DND-41 (cell line): ENCODE measurements around the gene BSCL2.
"Not testable (repeated sequence)": the region's sequence is repeated elsewhere in the genome, so short reads cannot be mapped to it uniquely, and the experiment has no call there.

ENCODE experiments used
- ATAC-seq: fragments of 200-7000 bp; cut with Tn5 transposase; 3 replicates; pipeline ENCODE4 v1.9.1; 2021; ENCODE audit warnings: low read depth; ENCODE audit not compliant: insufficient read depth
- DNase-seq: peaks from one replicate; pipeline ENCODE4 v3.0.0-alpha.2; 2020
- H2AFZ ChIP-seq: 2 replicates; pipeline ENCODE4 v1.6.0; 2012; ENCODE audit warnings: low read depth, low read length
- H3K27ac ChIP-seq: 2 replicates; pipeline ENCODE4 v1.5.1; 2012; ENCODE audit warnings: low read length, inconsistent platforms
- H3K27me3 ChIP-seq: fragments of 200-600 bp; sonication (generic); 2 replicates; pipeline ENCODE4 v1.6.0; 2012; ENCODE audit warnings: low read length, mild to moderate bottlenecking, inconsistent platforms; ENCODE audit not compliant: insufficient read depth, poor library complexity
- H3K36me3 ChIP-seq: 2 replicates; pipeline ENCODE4 v1.5.1; 2012; ENCODE audit warnings: low read length, inconsistent platforms; ENCODE audit not compliant: insufficient read depth
- H3K4me1 ChIP-seq: 2 replicates; pipeline ENCODE4 v1.5.1; 2012; ENCODE audit warnings: mild to moderate bottlenecking, low read length; ENCODE audit not compliant: insufficient read depth
- H3K4me2 ChIP-seq: 2 replicates; pipeline ENCODE4 v1.6.0; 2012; ENCODE audit warnings: mild to moderate bottlenecking, moderate library complexity, low read length, inconsistent platforms; ENCODE audit not compliant: insufficient read depth
- H3K4me3 ChIP-seq, 2 experiments: fragments of 200-600 bp in 1 of 2; shearing (Covaris generic) in 1 of 2; 2 replicates each; pipeline ENCODE4 v1.5.1; 2012 to 2016; ENCODE audit warnings: inconsistent platforms in 2 of 2, low read length in 2 of 2, mild to moderate bottlenecking in 2 of 2, low read depth in 1 of 2, moderate library complexity in 1 of 2
- H3K79me2 ChIP-seq: 2 replicates; pipeline ENCODE4 v1.6.0; 2012; ENCODE audit warnings: low read length, inconsistent platforms; ENCODE audit not compliant: insufficient read depth
- H3K9ac ChIP-seq: 2 replicates; pipeline ENCODE4 v1.6.0; 2012; ENCODE audit warnings: low read depth, mild to moderate bottlenecking, inconsistent platforms, low read length, moderate library complexity
- H3K9me3 ChIP-seq: 2 replicates; pipeline ENCODE4 v1.5.1; 2012; ENCODE audit warnings: low read length, moderate library complexity, mild to moderate bottlenecking, inconsistent platforms; ENCODE audit not compliant: insufficient read depth, severe bottlenecking
- H4K20me1 ChIP-seq: 2 replicates; pipeline ENCODE4 v1.6.0; 2012; ENCODE audit warnings: low read length; ENCODE audit not compliant: insufficient read depth
- EZH2 ChIP-seq: IDR thresholded peaks from 3 replicates; pipeline ENCODE4 v1.6.1; 2012; ENCODE audit warnings: borderline replicate concordance, low read depth, mild to moderate bottlenecking, moderate library complexity, low read length, inconsistent platforms; ENCODE audit not compliant: severe bottlenecking
- TF ChIP-seq, protein P1 (sequence below): IDR thresholded peaks from 2 replicates; pipeline ENCODE4 v1.5.1; 2012; ENCODE audit warnings: borderline replicate concordance, low read length, moderate library complexity, mild to moderate bottlenecking; ENCODE audit not compliant: poor library complexity, severe bottlenecking; ENCODE audit errors: extremely low read depth

BSCL2 gene

DNA sequence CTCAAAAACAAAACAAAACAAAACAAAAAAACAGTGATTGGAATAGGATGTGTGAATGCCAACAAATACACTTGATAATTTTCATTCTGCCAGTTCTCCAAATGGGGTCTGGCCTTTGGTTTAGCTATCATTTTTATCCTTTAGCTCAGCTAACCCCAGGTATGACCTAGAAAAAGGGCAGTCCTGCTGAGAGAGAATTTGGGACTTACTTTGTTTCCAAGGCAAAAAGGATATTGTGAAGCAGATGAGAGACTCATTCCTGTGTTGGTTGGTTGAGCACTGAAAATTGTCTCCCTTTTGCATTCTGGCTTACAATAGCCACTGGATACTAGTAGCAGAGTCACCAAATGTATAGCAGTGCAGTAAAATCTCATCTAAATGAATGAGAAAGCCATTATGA is 30.0 kb upstream of the BSCL2 start:
- ATAC-seq = no peak

DNA sequence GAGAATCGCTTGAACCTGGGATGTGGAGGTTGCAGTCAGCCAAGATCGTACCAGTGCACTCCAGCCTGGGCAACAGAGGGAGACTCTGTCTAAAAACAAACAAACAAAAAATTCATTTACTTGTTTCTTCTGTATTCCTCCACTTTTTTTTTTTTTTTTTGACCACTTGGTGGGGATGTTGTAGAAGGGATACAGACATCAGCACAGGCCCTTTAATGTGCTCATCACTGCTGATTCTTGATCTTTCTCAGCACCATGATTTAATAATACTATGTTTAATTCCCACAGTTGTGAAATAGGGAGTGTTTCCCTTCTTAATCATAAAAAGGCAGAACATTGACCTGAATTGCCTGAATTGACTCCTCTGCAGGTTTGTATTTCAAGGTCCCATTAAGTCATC is 25.6 kb upstream of the BSCL2 start:
- no peak overlapping the region for H3K4me2 ChIP-seq
- H2AFZ ChIP-seq = no peak overlapping the region
- H3K9ac ChIP-seq = no peak overlapping the region
- no peak for ATAC-seq
- peaks cover 21% of the 10 kb centered on the region for H3K4me1 ChIP-seq
- H3K36me3 ChIP-seq = peaks cover 56% of the 10 kb centered on the region
- DNase-seq = no peak
- H3K27me3 ChIP-seq = no peaks in the 10 kb centered on the region
- H3K79me2 ChIP-seq = peaks cover 59% of the 10 kb centered on the region
- TF ChIP-seq, protein P1, sequence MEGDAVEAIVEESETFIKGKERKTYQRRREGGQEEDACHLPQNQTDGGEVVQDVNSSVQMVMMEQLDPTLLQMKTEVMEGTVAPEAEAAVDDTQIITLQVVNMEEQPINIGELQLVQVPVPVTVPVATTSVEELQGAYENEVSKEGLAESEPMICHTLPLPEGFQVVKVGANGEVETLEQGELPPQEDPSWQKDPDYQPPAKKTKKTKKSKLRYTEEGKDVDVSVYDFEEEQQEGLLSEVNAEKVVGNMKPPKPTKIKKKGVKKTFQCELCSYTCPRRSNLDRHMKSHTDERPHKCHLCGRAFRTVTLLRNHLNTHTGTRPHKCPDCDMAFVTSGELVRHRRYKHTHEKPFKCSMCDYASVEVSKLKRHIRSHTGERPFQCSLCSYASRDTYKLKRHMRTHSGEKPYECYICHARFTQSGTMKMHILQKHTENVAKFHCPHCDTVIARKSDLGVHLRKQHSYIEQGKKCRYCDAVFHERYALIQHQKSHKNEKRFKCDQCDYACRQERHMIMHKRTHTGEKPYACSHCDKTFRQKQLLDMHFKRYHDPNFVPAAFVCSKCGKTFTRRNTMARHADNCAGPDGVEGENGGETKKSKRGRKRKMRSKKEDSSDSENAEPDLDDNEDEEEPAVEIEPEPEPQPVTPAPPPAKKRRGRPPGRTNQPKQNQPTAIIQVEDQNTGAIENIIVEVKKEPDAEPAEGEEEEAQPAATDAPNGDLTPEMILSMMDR = peak; percentile 35
- TF ChIP-seq EZH2 = no peak
- H4K20me1 ChIP-seq = peaks cover 3% of the 10 kb centered on the region; the same call in 1 of the 2 replicates
- no peak overlapping the region for H3K4me3 ChIP-seq
- no peaks in the 10 kb centered on the region for H3K9me3 ChIP-seq
- no peak overlapping the region for H3K27ac ChIP-seq

More for the DNA sequence above, 30.0 kb upstream of the BSCL2 start:
- H4K20me1 ChIP-seq = no peaks in the 10 kb centered on the region
- H3K27ac ChIP-seq = no peak overlapping the region
- no peak for TF ChIP-seq EZH2
- TF ChIP-seq, protein P1 = no peak
- peaks cover 21% of the 10 kb centered on the region for H3K79me2 ChIP-seq
- H3K36me3 ChIP-seq = peaks cover 66% of the 10 kb centered on the region
- no peaks in the 10 kb centered on the region for H3K4me1 ChIP-seq
- DNase-seq = no peak
- no peak overlapping the region for H3K4me3 ChIP-seq
- no peaks in the 10 kb centered on the region for H3K27me3 ChIP-seq
- no peak overlapping the region for H3K9ac ChIP-seq
- H2AFZ ChIP-seq = no peak overlapping the region
- no peaks in the 10 kb centered on the region for H3K9me3 ChIP-seq
- no peak overlapping the region for H3K4me2 ChIP-seq

DNA sequence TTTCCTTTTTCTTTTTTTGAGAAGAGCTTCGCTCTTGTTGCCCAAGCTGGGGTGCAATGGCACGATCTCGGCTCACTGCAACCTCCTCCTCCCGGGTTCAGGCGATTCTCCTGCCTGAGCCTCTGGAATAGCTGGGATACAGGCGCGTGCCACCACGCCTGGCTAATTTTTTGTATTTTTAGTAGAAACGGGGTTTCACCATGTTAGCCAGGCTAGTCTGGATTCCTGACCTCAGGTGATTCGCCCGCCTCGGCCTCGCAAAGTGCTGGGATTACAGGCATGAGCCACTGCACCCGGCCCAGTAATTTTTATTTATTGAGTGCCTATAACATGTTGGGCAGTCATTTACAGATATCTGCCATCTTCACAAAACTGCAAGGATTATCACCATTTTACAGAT is 22.9 kb upstream of the BSCL2 start:
- peaks cover 76% of the 10 kb centered on the region for H3K79me2 ChIP-seq
- not testable (repeated sequence) for H3K27me3 ChIP-seq, H3K9me3 ChIP-seq, DNase-seq, H2AFZ ChIP-seq, ATAC-seq
- H3K4me1 ChIP-seq = peaks cover 30% of the 10 kb centered on the region
- H3K9ac ChIP-seq = peak overlapping the region; percentile 94
- peak overlapping the region; percentile 65 for H3K4me2 ChIP-seq
- peak overlapping the region; percentile 53; the same call in 1 of the 2 replicates for H3K27ac ChIP-seq
- peaks cover 19% of the 10 kb centered on the region for H4K20me1 ChIP-seq
- H3K4me3 ChIP-seq = peak overlapping the region; percentile 13 to 74; a peak in 3 of 4 replicates
- peaks cover 51% of the 10 kb centered on the region for H3K36me3 ChIP-seq

DNA sequence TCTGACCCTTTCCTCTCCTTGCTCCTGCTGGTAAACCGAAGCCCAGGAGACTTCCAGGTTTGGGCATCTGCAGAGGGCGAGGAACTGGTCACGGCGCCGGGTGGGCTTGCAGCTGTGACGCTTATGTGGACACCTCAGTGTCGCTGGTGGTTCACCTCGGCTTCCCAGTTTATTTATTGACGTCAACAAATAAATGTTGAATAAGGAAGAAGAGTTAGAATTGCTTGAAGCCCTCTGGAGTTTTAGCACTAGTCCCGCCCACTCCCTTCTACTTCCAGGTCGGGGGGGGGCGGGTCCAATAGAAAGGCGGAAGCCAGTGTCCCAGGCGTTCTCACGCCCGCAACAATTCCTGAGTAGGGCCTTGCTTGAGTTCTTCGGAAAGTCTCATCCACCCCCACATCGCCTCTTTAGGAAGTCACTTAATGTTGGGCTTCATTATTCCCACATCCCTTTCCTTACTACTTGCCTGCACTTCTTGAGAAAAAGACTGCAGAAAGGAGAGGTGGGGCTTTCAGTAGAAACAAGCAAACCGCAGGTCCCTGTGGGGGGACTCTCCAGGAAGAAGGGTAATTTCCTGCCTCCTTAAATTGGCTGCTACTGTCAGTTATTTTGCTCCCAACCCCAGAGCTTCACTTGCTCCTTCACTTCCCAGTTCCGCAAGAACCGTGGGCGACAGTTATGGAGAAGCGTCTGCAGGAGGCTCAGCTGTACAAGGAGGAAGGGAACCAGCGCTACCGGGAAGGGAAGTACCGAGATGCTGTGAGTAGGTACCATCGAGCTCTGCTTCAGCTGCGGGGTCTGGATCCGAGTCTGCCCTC is 21.2 kb upstream of the BSCL2 start, which contains the start of gene TTC9C:
TSS of gene TTC9C (plus strand) at position 316 of the 818 bp plus-strand sequence. CDS start at position 679, 363 bp downstream.
- TF ChIP-seq EZH2 = no peak
- TF ChIP-seq, protein P1 = no peak
- H3K9ac ChIP-seq = peak within 1 kb of the TSS; percentile 94
- no peaks in the 10 kb centered on the region for H3K27me3 ChIP-seq
- ATAC-seq = peak; percentile 48
- peak within 1 kb of the TSS; percentile 100 for H3K27ac ChIP-seq
- H3K4me2 ChIP-seq = peak within 1 kb of the TSS; percentile 90
- peaks cover 88% of the 10 kb centered on the region for H3K79me2 ChIP-seq
- peak; percentile 86 for DNase-seq
- H2AFZ ChIP-seq = peak within 1 kb of the TSS; percentile 89
- H3K4me3 ChIP-seq = peak within 1 kb of the TSS; percentile 74 to 93
- no peaks in the 10 kb centered on the region for H3K9me3 ChIP-seq
- peaks cover 47% of the 10 kb centered on the region for H3K4me1 ChIP-seq
- H3K36me3 ChIP-seq = peaks cover 52% of the 10 kb centered on the region
- H4K20me1 ChIP-seq = peaks cover 34% of the 10 kb centered on the region
